Liver (tissue), 3 donors: ENCODE results near the gene PDGFD.

Experiments used
- EGR1 ChIP-seq, 2 donors: IDR thresholded peaks; 2 replicates each; pipeline ENCODE4 v1.6.1; 2016 to 2018; ENCODE audit warnings: antibody characterized with exemption in 2 of 2, low read depth in 2 of 2
- GABPA ChIP-seq, 2 donors: IDR thresholded peaks in 1 of 2; conservative IDR thresholded peaks in 1 of 2; 2 replicates each; pipeline ENCODE4 v1.6.1; 2016; ENCODE audit warnings: antibody characterized with exemption in 2 of 2, mild to moderate bottlenecking in 1 of 2, moderate library complexity in 1 of 2
- SP1 ChIP-seq: IDR thresholded peaks from 2 replicates; pipeline ENCODE4 v1.6.1; 2018; ENCODE audit warnings: antibody characterized with exemption, mild to moderate bottlenecking
- TF ChIP-seq, protein P1 (sequence below): fragments of 150-350 bp; IDR thresholded peaks from 2 replicates; pipeline ENCODE4 v1.5.1; 2017; ENCODE audit warnings: improper control_type of control experiment, low read depth, low read length; ENCODE audit not compliant: missing input control
- donor health status: healthy.
- donor health status: healthy.

DNA sequence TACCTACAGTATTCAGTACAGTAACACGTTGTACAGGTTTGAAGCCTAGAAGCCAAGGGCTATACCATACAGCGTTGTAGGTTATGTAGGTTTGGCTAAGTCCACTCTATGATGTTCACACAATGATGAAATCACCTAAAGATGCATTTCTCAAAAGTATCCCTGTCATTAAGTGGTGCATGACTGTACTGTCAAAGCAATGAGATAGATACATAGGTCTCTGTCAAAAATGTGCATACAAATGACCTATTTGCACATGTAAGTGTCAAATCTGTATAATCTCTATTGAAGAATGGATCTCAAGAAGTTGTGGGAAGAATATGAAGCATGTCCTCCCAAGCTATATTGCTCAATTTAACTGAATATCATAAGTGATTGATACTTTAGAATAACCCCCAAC lies 139.4 kb downstream of the PDGFD start:
- TF ChIP-seq EGR1 (IDR thresholded peaks at IDR 0.05; ENCODE audit: low read depth in 2 of 2) (no peak), GABPA (IDR thresholded peaks at IDR 0.05 in 1 of 2, conservative IDR thresholded peaks at IDR 0.05 in 1 of 2) (no peak), SP1 (no peak)
- TF ChIP-seq, protein P1, sequence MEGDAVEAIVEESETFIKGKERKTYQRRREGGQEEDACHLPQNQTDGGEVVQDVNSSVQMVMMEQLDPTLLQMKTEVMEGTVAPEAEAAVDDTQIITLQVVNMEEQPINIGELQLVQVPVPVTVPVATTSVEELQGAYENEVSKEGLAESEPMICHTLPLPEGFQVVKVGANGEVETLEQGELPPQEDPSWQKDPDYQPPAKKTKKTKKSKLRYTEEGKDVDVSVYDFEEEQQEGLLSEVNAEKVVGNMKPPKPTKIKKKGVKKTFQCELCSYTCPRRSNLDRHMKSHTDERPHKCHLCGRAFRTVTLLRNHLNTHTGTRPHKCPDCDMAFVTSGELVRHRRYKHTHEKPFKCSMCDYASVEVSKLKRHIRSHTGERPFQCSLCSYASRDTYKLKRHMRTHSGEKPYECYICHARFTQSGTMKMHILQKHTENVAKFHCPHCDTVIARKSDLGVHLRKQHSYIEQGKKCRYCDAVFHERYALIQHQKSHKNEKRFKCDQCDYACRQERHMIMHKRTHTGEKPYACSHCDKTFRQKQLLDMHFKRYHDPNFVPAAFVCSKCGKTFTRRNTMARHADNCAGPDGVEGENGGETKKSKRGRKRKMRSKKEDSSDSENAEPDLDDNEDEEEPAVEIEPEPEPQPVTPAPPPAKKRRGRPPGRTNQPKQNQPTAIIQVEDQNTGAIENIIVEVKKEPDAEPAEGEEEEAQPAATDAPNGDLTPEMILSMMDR = no peak
